Pancreas (tissue), 10 donors: ENCODE data around the gene POLD1. TPM values are rescaled to one million over a fixed set of nuclear protein-coding genes. Genes with fewer than 3 reads are reported as not detected.

Experiments
- ATAC-seq, 4 donors: fragments of 200-7000 bp; cut with Tn5 transposase; one replicate each; pipeline versions ENCODE4 v1.8.0 to v1.9.1; 2020; ENCODE audit warnings: mild to moderate bottlenecking in 4 of 4, moderate library complexity in 4 of 4
- DNase-seq, 6 donors: peaks; one replicate each; pipeline ENCODE4 v3.0.0-alpha.2; 2020
- FAIRE-seq: peaks from 2 replicates; lab custom pipeline; 2012; peaks lifted over from hg19 to GRCh38; lab: Jason Lieb, UNC
- H3K27ac ChIP-seq, 4 donors: fragments of 200-600 bp; sonication (generic); 1 replicate in 3 of 4; 2 replicates in 1 of 4; pipeline versions ENCODE4 v1.5.0 to v1.8.0; 2020
- H3K27me3 ChIP-seq, 4 donors: fragments of 200-600 bp; one replicate each; pipeline ENCODE4 v1.8.0; 2021
- H3K36me3 ChIP-seq, 3 donors: fragments of 200-600 bp; sonication (generic) in 1 of 3; one replicate each; pipeline versions ENCODE4 v1.5.0 to v1.8.0; 2020 to 2021
- H3K4me1 ChIP-seq, 3 donors: fragments of 200-600 bp; one replicate each; pipeline ENCODE4 v1.8.0; 2021
- H3K4me3 ChIP-seq, 4 donors: fragments of 200-600 bp; sonication (generic) in 2 of 4; one replicate each; pipeline versions ENCODE4 v1.5.0 to v1.8.0; 2020 to 2021
- H3K9me3 ChIP-seq, 4 donors: fragments of 200-600 bp; one replicate each; pipeline ENCODE4 v1.8.0; 2021
- WGBS, 2 donors: extraction: QIAGEN DNeasy Blood & Tissue Kit; methylation state at CpG; one replicate each; pipeline ENCODE4 v1.1.7; 2013; 5-methylcytosine and 5-hydroxymethylcytosine counted together
- intact Hi-C, 3 donors: fragments of 100-400 bp; cut with DNase I; formaldehyde crosslinking; loops; one replicate each; pipeline versions ENCODE4 v1.11.1 to v1.14.2; 2022
- polyA plus RNA-seq, 2 donors: library from polyadenylated mRNA; stranded (reverse); fragments of 200-250 nt; gene quantifications; one replicate each; pipeline ENCODE4 v1.2.3, GENCODE V29; 2013
- total RNA-seq, 6 donors: library from RNA; stranded (reverse); fragmentation: NEBNext Ultra II Directional in 4 of 6; extraction: Animal tissue kit (Norgen Biotek cat#: 25700) in 4 of 6; gene quantifications; one replicate each; pipeline versions ENCODE4 v1.2.1 to v1.2.4, GENCODE V29; 2021 to 2023
- TF ChIP-seq, protein P1 (sequence below), 4 donors: fragments of 200-600 bp; sonication (generic) in 3 of 4; IDR thresholded peaks; one replicate each; pipeline versions ENCODE4 v1.5.0 to v1.8.0; 2021; ENCODE audit warnings: antibody characterized with exemption in 4 of 4
- donor health status: healthy with polysubstance abuse.
- donor health status: DM: no; HTN: no; CAD: no; lungs with moderate emphysema.
- donor health status: DM: no; HTN: no; CAD: no.
- donor health status: control.
- donor health status: control.
- donor health status: Bipolar disorder and iron deficiency.
- donor health status: DM: yes; HTN: yes; CAD: no.
- donor health status: DM: no; HTN: no; CAD: no.
- donor health status: DM: no; HTN: no; CAD: no.
- donor health status: DM: yes; HTN: yes; CAD: no.

The POLD1 gene
- total and polyA plus RNA-seq, 8 donors, result 9.5 to 45.5 (median 13.7) TPM

DNA sequence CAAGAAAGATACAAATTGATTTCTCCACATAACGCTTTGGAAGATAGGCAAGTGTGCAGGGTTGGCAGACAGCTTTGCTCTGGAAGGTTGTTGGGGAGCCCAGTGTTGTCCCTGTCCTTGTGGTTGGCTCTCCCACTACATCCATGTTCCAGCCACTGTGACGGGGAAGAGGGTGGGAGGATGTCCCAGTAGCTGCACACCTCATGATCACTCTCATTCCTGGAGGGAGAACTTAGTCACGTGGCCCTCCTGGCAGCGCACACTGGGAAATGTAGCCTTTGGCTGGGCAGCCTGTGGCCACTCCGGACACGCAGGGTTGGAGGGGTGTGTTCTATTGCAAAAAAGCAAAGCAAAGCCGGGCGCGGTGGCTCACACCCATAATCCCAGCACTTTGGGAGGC is 9.9 kb downstream of the POLD1 start:
- no peak overlapping the region for H3K27ac ChIP-seq
- H3K9me3 ChIP-seq, result no peaks in the 10 kb centered on the region
- no peaks in the 10 kb centered on the region for H3K27me3 ChIP-seq
- DNase-seq, result no peak
- FAIRE-seq, result no peak
- no peaks in the 10 kb centered on the region for H3K4me1 ChIP-seq
- intact Hi-C loops, result no loop called here
- no peaks in the 10 kb centered on the region for H3K36me3 ChIP-seq
- no peak overlapping the region for H3K4me3 ChIP-seq
- TF ChIP-seq, protein P1, sequence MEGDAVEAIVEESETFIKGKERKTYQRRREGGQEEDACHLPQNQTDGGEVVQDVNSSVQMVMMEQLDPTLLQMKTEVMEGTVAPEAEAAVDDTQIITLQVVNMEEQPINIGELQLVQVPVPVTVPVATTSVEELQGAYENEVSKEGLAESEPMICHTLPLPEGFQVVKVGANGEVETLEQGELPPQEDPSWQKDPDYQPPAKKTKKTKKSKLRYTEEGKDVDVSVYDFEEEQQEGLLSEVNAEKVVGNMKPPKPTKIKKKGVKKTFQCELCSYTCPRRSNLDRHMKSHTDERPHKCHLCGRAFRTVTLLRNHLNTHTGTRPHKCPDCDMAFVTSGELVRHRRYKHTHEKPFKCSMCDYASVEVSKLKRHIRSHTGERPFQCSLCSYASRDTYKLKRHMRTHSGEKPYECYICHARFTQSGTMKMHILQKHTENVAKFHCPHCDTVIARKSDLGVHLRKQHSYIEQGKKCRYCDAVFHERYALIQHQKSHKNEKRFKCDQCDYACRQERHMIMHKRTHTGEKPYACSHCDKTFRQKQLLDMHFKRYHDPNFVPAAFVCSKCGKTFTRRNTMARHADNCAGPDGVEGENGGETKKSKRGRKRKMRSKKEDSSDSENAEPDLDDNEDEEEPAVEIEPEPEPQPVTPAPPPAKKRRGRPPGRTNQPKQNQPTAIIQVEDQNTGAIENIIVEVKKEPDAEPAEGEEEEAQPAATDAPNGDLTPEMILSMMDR (IDR thresholded peaks at IDR 0.05), result no peak
- no peak for ATAC-seq
- 96 to 97% methylated on average over 9 of the region's 9 CpGs for WGBS, 2 donors

DNA sequence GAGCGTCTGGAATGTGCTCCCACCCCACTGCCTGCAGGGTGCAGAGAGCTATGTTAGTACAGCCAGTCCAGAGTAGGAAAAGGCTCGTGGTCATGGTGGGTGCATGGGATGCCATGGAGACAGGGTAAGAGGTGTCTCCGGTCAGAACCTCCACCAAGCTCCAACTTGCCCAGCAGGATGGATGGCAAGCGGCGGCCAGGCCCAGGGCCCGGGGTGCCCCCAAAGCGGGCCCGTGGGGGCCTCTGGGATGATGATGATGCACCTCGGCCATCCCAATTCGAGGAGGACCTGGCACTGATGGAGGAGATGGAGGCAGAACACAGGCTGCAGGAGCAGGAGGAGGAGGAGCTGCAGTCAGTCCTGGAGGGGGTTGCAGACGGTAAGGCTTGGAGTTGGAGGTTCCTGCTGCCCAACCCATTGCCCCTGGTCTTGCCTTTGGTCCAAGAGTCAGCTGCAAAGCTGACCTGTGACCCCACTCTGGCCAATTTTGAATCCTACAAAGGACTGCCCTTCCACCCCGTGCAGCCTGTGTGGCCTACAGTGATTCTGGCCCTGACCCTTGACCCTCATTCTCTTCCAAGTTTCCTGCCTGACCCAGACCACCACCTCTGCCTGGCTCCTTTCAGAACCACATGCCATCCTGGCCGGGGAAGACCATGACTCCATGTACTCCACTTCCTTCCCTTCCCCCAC is 14.7 kb downstream of the POLD1 start:
- Histone ChIP-seq H3K36me3 (no peaks in the 10 kb centered on the region), H3K27me3 (no peaks in the 10 kb centered on the region), H3K27ac (no peak overlapping the region), H3K4me1 (no peaks in the 10 kb centered on the region), H3K9me3 (no peaks in the 10 kb centered on the region), H3K4me3 (no peak overlapping the region)
- ATAC-seq (no peak), DNase-seq (no peak), FAIRE-seq (no peak)
- WGBS, 2 donors, result 94 to 96% methylated on average over 13 of the region's 13 CpGs
- intact Hi-C loops, result no loop called here
- TF ChIP-seq, protein P1 (IDR thresholded peaks at IDR 0.05), result no peak

DNA sequence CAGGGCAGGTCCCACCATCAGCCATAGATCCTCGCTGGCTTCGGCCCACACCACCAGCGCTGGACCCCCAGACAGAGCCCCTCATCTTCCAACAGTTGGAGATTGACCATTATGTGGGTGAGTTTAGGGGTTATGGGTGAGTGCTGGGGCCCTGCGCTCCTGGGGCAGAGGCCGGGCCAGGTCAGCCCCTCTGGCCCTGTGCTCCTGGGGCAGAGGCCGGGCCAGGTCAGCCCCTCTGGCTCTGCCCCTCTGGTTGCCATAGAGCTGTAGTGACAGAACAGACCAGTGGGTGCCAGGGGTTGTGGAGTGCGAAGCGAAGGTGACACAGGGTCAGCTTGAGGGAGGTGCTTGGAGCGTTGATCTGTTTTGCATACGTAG is 15.2 kb downstream of the POLD1 start:
- no peak for DNase-seq
- intact Hi-C loops, result no loop called here
- Histone ChIP-seq H3K4me1 (no peaks in the 10 kb centered on the region), H3K4me3 (no peak overlapping the region), H3K27ac (no peak overlapping the region), H3K36me3 (no peaks in the 10 kb centered on the region), H3K9me3 (no peaks in the 10 kb centered on the region), H3K27me3 (no peaks in the 10 kb centered on the region)
- FAIRE-seq, result no peak
- TF ChIP-seq, protein P1 (IDR thresholded peaks at IDR 0.05), result no peak
- ATAC-seq, result no peak
- WGBS, 2 donors, result 97% methylated on average over 10 of the region's 10 CpGs

DNA sequence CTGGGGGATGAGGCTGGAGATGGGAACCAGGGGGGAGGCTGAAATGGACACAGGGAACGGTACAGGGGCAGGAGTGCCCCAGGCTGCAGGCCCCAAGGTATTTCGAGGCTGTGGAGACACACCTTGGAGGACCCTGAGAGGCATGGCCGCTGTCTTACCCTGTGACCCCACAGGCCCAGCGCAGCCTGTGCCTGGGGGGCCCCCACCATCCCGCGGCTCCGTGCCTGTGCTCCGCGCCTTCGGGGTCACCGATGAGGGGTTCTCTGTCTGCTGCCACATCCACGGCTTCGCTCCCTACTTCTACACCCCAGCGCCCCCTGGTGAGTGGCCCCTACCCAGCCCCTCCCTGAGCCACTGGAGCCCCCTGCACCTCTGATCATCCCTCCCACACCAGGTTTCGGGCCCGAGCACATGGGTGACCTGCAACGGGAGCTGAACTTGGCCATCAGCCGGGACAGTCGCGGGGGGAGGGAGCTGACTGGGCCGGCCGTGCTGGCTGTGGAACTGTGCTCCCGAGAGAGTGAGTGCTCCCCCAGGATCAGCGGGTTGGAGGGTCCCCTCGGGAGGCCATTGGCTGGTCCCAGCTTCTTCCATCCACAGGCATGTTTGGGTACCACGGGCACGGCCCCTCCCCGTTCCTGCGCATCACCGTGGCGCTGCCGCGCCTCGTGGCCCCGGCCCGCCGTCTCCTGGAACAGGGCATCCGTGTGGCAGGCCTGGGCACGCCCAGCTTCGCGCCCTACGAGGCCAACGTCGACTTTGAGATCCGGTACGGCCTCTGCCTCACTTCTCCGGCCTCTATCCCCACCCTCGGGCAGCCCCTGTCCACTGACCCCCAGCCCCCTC is 17.7 kb downstream of the POLD1 start:
- Histone ChIP-seq H3K36me3 (no peaks in the 10 kb centered on the region), H3K27ac (no peak overlapping the region), H3K4me1 (no peaks in the 10 kb centered on the region), H3K9me3 (no peaks in the 10 kb centered on the region), H3K27me3 (no peaks in the 10 kb centered on the region), H3K4me3 (no peak overlapping the region)
- FAIRE-seq (no peak), ATAC-seq (no peak), DNase-seq (no peak)
- WGBS, 2 donors, result 92 to 94% methylated on average over 48 of the region's 48 CpGs
- TF ChIP-seq, protein P1 (IDR thresholded peaks at IDR 0.05), result no peak
- intact Hi-C loops, result no loop called here
